Fibroblast of the aortic adventitia (primary cell): ENCODE measurements around the gene SHB. TPM values are rescaled to one million over a fixed set of nuclear protein-coding genes. Genes with fewer than 3 reads are reported as not detected.
"Not testable (repeated sequence)": the region's sequence is repeated elsewhere in the genome, so short reads cannot be mapped to it uniquely, and the experiment has no call there.

ENCODE experiments used
- DNase-seq: peaks from one replicate; pipeline ENCODE4 v3.0.0-alpha.2; 2010; ENCODE audit warnings: low read depth
- H3K4me3 ChIP-seq: 2 replicates; pipeline ENCODE4 v1.5.1; 2011; ENCODE audit warnings: low read depth, mild to moderate bottlenecking, control low read depth, low read length, moderate library complexity
- total RNA-seq: library from RNA; depleted of rRNA; stranded (reverse); fragments of >200 nt; gene quantifications from 2 replicates; pipeline ENCODE4 v1.2.3, GENCODE V29; 2012; ENCODE audit warnings: low replicate concordance
- TF ChIP-seq, protein P1 (sequence below): IDR thresholded peaks from 2 replicates; pipeline ENCODE4 v1.5.1; 2011; ENCODE audit warnings: mild to moderate bottlenecking, low read length, control low read depth, inconsistent platforms; ENCODE audit not compliant: insufficient read depth

SHB gene
- total RNA-seq, 1 donor: 26.5 TPM

DNA sequence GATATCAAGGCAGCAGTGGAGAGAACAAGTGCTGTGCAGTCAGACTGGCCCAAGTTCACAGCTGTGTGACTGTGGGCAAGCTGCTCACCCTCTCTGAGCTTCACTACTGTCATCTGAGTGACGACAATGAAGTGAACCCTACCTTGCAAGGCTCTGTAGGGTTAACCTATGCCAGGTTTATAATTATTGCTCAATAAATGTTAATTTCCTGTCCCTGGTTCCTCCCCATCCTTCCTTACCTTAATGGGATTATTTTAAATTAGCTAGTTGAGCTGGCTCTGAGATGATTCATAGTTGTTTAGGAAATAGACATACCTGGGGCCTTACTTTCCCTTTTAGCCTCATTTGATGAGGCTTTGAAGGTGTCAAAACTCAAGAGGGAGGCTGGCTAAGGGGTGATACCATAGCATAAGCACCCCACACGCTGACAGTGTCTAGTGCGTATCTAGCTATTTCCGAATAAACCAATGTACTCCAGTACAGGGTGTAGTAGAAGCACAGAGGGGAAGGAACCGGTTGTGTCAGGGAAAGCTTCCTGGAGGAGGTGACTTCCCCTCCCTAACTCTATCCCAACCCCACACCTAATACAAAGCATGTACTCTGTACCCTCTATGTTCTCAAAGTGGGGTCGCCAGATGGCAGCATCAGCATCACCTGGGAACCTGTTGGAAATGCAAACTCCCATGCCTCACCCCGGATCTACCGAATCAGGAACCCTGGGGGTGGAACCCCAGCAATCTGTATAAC lies 101.8 kb downstream of the SHB start:
- no peak for DNase-seq

GRCh38 chr9:37966412-37967013 lies 102.5 kb downstream of the SHB start:
- DNase-seq: no peak
- no peak overlapping the region for H3K4me3 ChIP-seq
- TF ChIP-seq, protein P1, sequence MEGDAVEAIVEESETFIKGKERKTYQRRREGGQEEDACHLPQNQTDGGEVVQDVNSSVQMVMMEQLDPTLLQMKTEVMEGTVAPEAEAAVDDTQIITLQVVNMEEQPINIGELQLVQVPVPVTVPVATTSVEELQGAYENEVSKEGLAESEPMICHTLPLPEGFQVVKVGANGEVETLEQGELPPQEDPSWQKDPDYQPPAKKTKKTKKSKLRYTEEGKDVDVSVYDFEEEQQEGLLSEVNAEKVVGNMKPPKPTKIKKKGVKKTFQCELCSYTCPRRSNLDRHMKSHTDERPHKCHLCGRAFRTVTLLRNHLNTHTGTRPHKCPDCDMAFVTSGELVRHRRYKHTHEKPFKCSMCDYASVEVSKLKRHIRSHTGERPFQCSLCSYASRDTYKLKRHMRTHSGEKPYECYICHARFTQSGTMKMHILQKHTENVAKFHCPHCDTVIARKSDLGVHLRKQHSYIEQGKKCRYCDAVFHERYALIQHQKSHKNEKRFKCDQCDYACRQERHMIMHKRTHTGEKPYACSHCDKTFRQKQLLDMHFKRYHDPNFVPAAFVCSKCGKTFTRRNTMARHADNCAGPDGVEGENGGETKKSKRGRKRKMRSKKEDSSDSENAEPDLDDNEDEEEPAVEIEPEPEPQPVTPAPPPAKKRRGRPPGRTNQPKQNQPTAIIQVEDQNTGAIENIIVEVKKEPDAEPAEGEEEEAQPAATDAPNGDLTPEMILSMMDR: no peak

More for the DNA sequence above, 101.8 kb downstream of the SHB start:
- TF ChIP-seq, protein P1: no peak
- H3K4me3 ChIP-seq: no peak overlapping the region

DNA sequence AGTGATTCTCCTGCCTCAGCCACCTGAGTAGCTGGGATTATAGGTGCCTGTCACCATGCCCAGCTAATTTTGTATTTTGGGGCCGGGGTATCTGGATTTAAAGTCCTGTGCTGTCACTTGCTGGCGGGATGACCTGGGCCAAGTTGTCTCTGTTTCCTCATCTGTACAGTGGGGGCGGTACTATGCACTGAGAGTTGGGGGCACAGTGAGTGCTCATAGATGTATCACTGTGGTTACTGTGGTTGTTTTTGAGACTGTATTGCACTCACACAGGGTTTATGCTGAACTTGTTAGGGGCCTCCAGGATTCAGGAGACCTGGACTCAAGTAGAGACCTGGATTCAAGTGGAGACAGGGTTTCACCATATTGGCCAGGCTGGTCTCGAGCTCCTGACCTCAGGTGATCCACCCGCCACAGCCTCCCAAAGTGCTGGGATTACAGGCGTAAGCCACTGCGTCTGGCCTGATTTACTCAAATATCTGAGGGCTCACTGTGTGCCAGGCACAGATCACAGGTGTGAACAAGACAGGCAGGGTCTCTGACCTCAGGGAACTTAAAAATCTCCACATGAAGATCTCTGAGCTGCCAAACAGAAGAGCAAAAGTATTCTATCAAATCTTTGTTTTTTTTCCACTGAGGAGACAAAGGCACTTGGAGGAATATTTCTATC lies 103.2 kb downstream of the SHB start:
- DNase-seq: peak; percentile 58
- H3K4me3 ChIP-seq: not testable (repeated sequence)

GRCh38 chr9:37965116-37965515 lies 103.9 kb downstream of the SHB start:
- TF ChIP-seq, protein P1: no peak
- no peak for DNase-seq
- no peak overlapping the region for H3K4me3 ChIP-seq

- DNase-seq: no peak
- TF ChIP-seq, protein P1: no peak
- H3K4me3 ChIP-seq: no peak overlapping the region
These were observed 104.3 kb downstream of the SHB start for GRCh38 chr9:37964740-37965081.

DNA sequence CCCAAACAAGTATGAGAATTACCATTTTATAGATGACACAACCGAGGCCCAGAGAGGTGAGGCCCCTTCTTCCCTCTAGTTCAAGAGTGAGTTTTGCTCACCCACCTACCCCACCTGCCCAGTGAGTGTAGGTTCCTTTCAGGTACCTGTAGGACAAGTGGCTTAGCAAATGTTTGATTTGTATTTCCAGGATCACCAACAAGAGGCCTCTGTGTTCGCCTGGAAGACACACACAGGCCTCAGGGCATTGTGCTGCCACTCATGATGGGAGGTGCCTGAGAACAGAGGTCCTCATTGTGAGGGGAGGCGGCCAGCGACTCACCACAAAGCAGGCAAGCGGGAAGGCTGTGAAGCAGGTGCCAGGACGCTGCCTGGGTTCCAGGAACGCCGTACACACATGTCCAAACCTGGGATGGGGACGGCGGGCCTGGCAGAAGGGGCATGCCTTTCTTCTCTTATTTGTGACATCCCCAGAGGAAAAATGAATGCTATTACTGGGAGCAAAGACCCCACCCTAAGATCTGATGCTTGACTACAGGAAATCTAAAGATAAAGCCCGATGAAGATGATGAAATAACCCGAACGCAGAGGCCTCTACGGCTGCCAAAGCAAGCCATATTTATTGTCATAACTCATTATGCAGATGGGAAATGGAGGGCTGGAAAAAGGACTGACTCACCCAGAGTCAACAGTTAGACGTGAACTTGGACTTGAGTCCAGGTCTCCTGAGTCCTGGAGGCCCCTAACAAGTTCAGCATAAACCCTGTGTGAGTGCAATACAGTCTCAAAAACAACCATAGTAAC lies 104.9 kb downstream of the SHB start:
- no peak overlapping the region for H3K4me3 ChIP-seq
- TF ChIP-seq, protein P1: no peak

DNA sequence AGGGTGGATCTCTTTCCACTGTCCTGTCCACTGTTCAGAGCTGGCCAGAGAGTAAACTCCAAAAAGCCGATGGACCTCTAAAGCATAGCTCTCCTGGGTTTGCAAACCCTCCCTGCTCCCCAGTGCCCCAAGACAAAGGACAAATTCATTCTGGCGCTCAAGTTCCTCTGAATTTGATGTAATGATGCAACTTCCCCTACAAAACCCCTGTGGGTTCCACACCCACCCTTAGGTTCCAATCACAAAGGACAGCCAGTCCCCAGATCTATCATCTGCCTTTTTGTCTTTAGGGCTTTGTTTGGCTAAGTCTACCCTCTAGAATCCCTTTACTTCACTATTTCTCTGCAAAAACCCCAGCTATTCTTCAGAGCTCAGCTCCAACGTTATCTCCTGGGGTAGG lies 107.7 kb downstream of the SHB start:
- DNase-seq: no peak
- H3K4me3 ChIP-seq: no peak overlapping the region
- TF ChIP-seq, protein P1: no peak

More for the DNA sequence above, 104.9 kb downstream of the SHB start:
- DNase-seq: peak; percentile 99
